Measurements from ENCODE around the gene LTBP2.

The LTBP2 gene

DNA sequence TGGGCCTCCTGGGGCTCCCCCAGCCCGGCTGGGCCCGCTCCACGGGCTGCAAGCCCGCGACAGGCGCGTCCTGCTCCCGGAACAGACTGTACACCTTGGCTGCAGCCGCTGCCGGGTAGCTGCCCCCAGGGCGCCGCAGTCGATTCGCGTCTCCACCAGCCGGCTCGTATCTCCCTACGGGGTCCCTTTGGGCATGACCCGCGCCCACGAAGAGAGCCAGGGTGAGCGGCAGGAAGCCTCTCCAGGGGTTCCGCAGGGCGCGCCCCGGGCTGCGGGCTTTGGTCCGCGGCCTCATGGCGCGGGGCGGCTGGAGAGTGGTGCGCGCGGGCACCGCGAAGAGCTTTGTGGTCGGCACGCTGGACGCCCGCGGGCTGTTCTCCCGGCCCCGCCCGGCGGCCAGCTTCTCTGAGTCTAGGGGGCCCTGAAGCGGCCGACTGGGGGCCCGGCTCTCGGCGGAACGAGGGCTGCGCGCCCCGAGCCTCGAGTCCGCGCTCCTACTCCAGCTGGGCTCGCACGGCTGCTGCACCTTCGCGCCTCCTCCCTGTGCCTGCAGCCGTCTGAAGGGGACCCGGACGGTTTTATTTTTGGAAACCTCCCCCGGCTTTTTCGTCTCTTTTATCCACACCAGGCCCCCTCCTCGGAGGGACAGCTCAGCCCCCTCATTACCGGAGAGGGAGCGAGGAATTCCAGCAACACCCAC lies at the start of gene LTBP2:
TSS of gene LTBP2 (minus strand) at position 588 of the 700 bp plus-strand sequence. CDS start at position 295, 293 bp downstream.
- TF ChIP-seq, protein P1, sequence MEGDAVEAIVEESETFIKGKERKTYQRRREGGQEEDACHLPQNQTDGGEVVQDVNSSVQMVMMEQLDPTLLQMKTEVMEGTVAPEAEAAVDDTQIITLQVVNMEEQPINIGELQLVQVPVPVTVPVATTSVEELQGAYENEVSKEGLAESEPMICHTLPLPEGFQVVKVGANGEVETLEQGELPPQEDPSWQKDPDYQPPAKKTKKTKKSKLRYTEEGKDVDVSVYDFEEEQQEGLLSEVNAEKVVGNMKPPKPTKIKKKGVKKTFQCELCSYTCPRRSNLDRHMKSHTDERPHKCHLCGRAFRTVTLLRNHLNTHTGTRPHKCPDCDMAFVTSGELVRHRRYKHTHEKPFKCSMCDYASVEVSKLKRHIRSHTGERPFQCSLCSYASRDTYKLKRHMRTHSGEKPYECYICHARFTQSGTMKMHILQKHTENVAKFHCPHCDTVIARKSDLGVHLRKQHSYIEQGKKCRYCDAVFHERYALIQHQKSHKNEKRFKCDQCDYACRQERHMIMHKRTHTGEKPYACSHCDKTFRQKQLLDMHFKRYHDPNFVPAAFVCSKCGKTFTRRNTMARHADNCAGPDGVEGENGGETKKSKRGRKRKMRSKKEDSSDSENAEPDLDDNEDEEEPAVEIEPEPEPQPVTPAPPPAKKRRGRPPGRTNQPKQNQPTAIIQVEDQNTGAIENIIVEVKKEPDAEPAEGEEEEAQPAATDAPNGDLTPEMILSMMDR (IDR thresholded peaks at IDR 0.05; ENCODE audit: insufficient read depth, low read depth, low read length, missing control alignments), result no peak
- H3K4me3 ChIP-seq (ENCODE audit: low read depth, low read length), result peak within 1 kb of the TSS; percentile 56
- no peak for DNase-seq (ENCODE audit: low read depth)

DNA sequence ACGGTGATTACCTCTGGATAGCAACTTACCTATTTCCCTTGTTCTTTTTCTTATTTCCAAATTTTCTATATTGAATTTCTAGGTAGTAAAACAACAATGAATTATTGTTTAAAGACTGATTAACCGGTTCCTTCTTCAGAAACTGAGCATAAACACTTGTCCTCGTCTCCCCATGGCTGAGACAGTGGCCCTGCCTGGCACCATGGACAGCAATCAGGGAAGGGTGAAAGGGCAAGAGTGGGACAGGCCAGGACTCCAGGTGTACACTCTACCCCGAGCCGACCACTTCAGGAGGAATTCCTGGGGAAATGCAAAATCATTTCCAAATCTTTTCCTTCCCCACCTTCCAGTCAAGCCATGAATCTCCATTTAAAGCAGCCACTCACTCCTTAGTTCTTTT lies 48.8 kb upstream of the LTBP2 start:
- TF ChIP-seq, protein P1 (IDR thresholded peaks at IDR 0.05; ENCODE audit: insufficient read depth, low read depth, low read length, missing control alignments), result no peak
- H3K4me3 ChIP-seq (ENCODE audit: low read depth, low read length), result no peak overlapping the region
- DNase-seq (ENCODE audit: low read depth), result no peak

DNA sequence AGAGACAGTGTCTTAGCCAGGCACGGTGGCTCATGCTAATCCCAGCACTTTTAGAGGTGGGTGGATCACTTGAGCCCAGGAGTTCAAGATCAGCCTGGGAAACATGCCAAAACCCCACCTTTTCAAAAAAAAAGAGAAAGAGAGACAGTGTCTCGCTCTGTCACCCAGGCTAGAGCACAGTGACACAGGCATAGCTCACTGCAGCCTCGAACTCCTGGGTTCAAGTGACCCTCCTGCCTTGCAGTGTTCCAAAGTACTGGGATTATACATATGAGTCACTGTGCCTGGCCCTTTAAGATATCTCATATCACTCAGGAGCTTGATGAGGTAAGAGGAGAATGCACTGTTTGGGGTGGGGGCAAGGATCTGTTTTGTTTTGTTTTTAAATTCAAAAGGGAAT lies 48.1 kb upstream of the LTBP2 start:
- TF ChIP-seq, protein P1 (IDR thresholded peaks at IDR 0.05; ENCODE audit: insufficient read depth, low read depth, low read length, missing control alignments), result no peak
- H3K4me3 ChIP-seq (ENCODE audit: low read depth, low read length), result no peak overlapping the region
- no peak for DNase-seq (ENCODE audit: low read depth)

DNA sequence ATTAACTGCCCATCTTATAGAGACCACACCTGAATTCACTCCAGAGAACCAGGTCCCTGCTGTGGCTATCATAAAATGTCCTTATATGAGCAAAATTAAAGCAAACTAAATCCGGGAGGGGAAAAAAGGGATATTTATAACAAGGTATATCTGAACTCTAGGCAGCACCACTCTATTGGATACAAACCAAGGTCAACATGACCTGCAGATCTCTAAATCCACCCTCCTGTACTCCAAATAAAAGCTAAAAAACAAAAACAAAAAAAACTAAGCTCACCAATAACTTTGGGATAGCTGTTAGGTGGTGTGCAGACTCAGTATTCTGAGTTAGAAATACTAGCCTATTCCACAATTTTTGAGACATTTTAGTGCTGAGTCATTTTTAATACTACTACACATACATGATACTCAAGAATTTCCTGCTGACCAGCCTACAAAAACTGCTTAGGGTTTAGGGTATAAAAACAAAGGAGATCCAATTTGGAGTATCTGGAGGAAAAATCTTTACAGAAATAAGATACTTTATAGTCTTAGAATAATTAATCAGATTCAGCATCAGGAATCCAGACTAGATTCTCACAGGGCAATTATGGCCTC lies 46.6 kb upstream of the LTBP2 start:
- TF ChIP-seq, protein P1 (IDR thresholded peaks at IDR 0.05; ENCODE audit: insufficient read depth, low read depth, low read length, missing control alignments), result no peak
- H3K4me3 ChIP-seq (ENCODE audit: low read depth, low read length), result no peak overlapping the region
- no peak for DNase-seq (ENCODE audit: low read depth)

DNA sequence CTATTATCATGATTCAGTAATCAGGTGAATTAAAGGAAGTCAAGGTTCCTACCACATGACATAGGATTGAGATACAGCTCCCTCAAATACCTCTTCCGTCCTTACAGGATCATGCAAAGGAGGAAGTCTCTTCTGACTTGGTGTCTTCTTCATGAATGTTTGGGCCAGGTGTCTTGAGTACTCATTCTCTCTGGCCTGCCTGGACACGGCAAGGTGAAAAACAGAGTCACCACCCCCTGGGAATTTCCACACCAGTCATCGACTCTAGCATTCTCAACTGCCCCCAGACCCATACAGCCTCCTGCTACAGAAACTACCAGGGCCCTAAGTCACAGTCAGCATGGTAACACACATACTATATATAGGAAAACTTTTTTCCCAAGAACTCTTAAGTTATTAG lies 44.9 kb upstream of the LTBP2 start:
- DNase-seq (ENCODE audit: low read depth), result peak; percentile 30
- TF ChIP-seq, protein P1 (IDR thresholded peaks at IDR 0.05; ENCODE audit: insufficient read depth, low read depth, low read length, missing control alignments), result no peak
- no peak overlapping the region for H3K4me3 ChIP-seq (ENCODE audit: low read depth, low read length)

- DNase-seq (ENCODE audit: low read depth), result no peak
- TF ChIP-seq, protein P1 (IDR thresholded peaks at IDR 0.05; ENCODE audit: insufficient read depth, low read depth, low read length, missing control alignments), result no peak
- no peak overlapping the region for H3K4me3 ChIP-seq (ENCODE audit: low read depth, low read length)
Observed at GRCh38 chr14:74655599-74656395, 43.8 kb upstream of the LTBP2 start.

All from GM12865 (cell line).